Activated gamma-delta T cell (primary cell): ENCODE data around the gene NRAP.

Experiments used
- DNase-seq: peaks from one replicate; lab custom pipeline; 2025; lab: John Stamatoyannopoulos, UW

Gene NRAP

GRCh38 chr10:113631684-113632367 lies 32.0 kb downstream of the NRAP start:
- no peak for DNase-seq

GRCh38 chr10:113630929-113631533 lies 32.8 kb downstream of the NRAP start:
- no peak for DNase-seq

- no peak for DNase-seq
Observed at GRCh38 chr10:113628607-113629153, 35.2 kb downstream of the NRAP start.

- DNase-seq: no peak
Observed at GRCh38 chr10:113627836-113628235, 36.0 kb downstream of the NRAP start.

GRCh38 chr10:113626809-113627355 lies 37.0 kb downstream of the NRAP start:
- DNase-seq: no peak

- no peak for DNase-seq
Observed at GRCh38 chr10:113625461-113626186, 38.2 kb downstream of the NRAP start.

- DNase-seq: no peak
Observed at GRCh38 chr10:113622831-113623230, 41.0 kb downstream of the NRAP start.

- DNase-seq: no peak
Observed at GRCh38 chr10:113621799-113622198, 42.0 kb downstream of the NRAP start.

- DNase-seq: no peak
Observed at GRCh38 chr10:113620936-113621335, 42.9 kb downstream of the NRAP start.

- no peak for DNase-seq
Observed at GRCh38 chr10:113620511-113620910, 43.3 kb downstream of the NRAP start.

- no peak for DNase-seq
Observed at GRCh38 chr10:113619401-113619800, 44.4 kb downstream of the NRAP start.

- no peak for DNase-seq
Observed at GRCh38 chr10:113618338-113618737, 45.5 kb downstream of the NRAP start.

- no peak for DNase-seq
Observed at GRCh38 chr10:113617086-113617485, 46.8 kb downstream of the NRAP start.

- DNase-seq: no peak
Observed at GRCh38 chr10:113616244-113617074, 47.4 kb downstream of the NRAP start.

- no peak for DNase-seq
Observed at GRCh38 chr10:113613977-113614690, 49.7 kb downstream of the NRAP start.

GRCh38 chr10:113613427-113613826 lies 50.4 kb downstream of the NRAP start:
- no peak for DNase-seq

GRCh38 chr10:113612154-113612553 lies 51.7 kb downstream of the NRAP start:
- DNase-seq: no peak

- no peak for DNase-seq
Observed at GRCh38 chr10:113610631-113611601, 52.9 kb downstream of the NRAP start.

- DNase-seq: no peak
Observed at GRCh38 chr10:113609704-113610108, 54.1 kb downstream of the NRAP start.
